ENCODE results near the gene PLA2G2C. TPM values are rescaled to one million over a fixed set of nuclear protein-coding genes. Genes with fewer than 3 reads are reported as not detected.

Gene PLA2G2C
- total and polyA plus RNA-seq, 4 donors = not detected

- Histone ChIP-seq H3K9ac (ENCODE audit: low read depth in 1 of 2, low read length in 2 of 2) (no peak overlapping the region), H3K27ac (ENCODE audit: low read depth in 1 of 2, low read length in 2 of 2) (no peak overlapping the region), H3K9me3 (ENCODE audit: control insufficient read depth in 4 of 4, low read length in 3 of 4) (no peaks in the 10 kb centered on the region), H3K27me3 (ENCODE audit: control insufficient read depth in 4 of 4, insufficient read depth in 4 of 4, low read length in 3 of 4) (no peaks in the 10 kb centered on the region), H3K4me3 (ENCODE audit: low read depth in 1 of 3, low read length in 3 of 3) (no peak overlapping the region), H3K4me1 (ENCODE audit: control insufficient read depth in 4 of 4, insufficient read depth in 4 of 4, low read length in 3 of 4) (no peaks in the 10 kb centered on the region), H3K36me3 (ENCODE audit: control insufficient read depth in 4 of 4, insufficient read depth in 3 of 4, low read depth in 1 of 4, low read length in 3 of 4) (no peaks in the 10 kb centered on the region)
- TF ChIP-seq CTCF (IDR thresholded peaks at IDR 0.05; ENCODE audit: low read depth, low read length, missing input control) (no peak), ATF3 (IDR thresholded peaks at IDR 0.05) (no peak), ZBTB33 (IDR thresholded peaks at IDR 0.05) (no peak)
- WGBS = 92% methylated on average over 6 of the region's 6 CpGs
- DNase-seq (ENCODE audit: low spot score) = no peak
Measured at GRCh38 chr1:20138346-20138745, 48.0 kb downstream of the PLA2G2C start.

- no peak overlapping the region for H3K27ac ChIP-seq (ENCODE audit: low read depth in 1 of 2, low read length in 2 of 2)
- H3K27me3 ChIP-seq (ENCODE audit: control insufficient read depth in 4 of 4, insufficient read depth in 4 of 4, low read length in 3 of 4) = no peaks in the 10 kb centered on the region
- H3K4me3 ChIP-seq (ENCODE audit: low read depth in 1 of 3, low read length in 3 of 3) = no peak overlapping the region
- no peaks in the 10 kb centered on the region for H3K9me3 ChIP-seq (ENCODE audit: control insufficient read depth in 4 of 4, low read length in 3 of 4)
- no peak overlapping the region for H3K9ac ChIP-seq (ENCODE audit: low read depth in 1 of 2, low read length in 2 of 2)
- no peaks in the 10 kb centered on the region for H3K36me3 ChIP-seq (ENCODE audit: control insufficient read depth in 4 of 4, insufficient read depth in 3 of 4, low read depth in 1 of 4, low read length in 3 of 4)
- TF ChIP-seq RXRA (IDR thresholded peaks at IDR 0.05) (no peak), REST (IDR thresholded peaks at IDR 0.05) (no peak), CTCF (IDR thresholded peaks at IDR 0.05; ENCODE audit: low read depth, low read length, missing input control) (no peak), SP1 (IDR thresholded peaks at IDR 0.05) (no peak), NR2F2 (IDR thresholded peaks at IDR 0.05) (no peak), YY1 (IDR thresholded peaks at IDR 0.05) (no peak), ZBTB33 (IDR thresholded peaks at IDR 0.05) (no peak), TAF1 (conservative IDR thresholded peaks at IDR 0.05) (no peak), EGR1 (IDR thresholded peaks at IDR 0.05; ENCODE audit: low read depth in 2 of 2) (no peak), HNF4G (IDR thresholded peaks at IDR 0.05) (no peak), JUND (IDR thresholded peaks at IDR 0.05) (no peak), MAX (IDR thresholded peaks at IDR 0.05) (no peak), ATF3 (IDR thresholded peaks at IDR 0.05) (no peak), HNF4A (conservative IDR thresholded peaks at IDR 0.05) (no peak), FOXA2 (IDR thresholded peaks at IDR 0.05) (no peak), FOXA1 (IDR thresholded peaks at IDR 0.05) (no peak)
- WGBS = 92% methylated on average over 1 of the region's 1 CpG
- H3K4me1 ChIP-seq (ENCODE audit: control insufficient read depth in 4 of 4, insufficient read depth in 4 of 4, low read length in 3 of 4) = no peaks in the 10 kb centered on the region
- no peak for DNase-seq (ENCODE audit: low spot score)
Measured at GRCh38 chr1:20137604-20138003, 48.7 kb downstream of the PLA2G2C start.
